Glutamatergic neuron (in vitro differentiated cells): ENCODE measurements around the gene ALX4. TPM values are rescaled to one million over a fixed set of nuclear protein-coding genes. Genes with fewer than 3 reads are reported as not detected.

Source experiments
- DNase-seq: peaks from one replicate; pipeline ENCODE4 v3.0.0; 2022
- H3K27ac Mint-ChIP-seq: one replicate; pipeline ENCODE4 v1.8.0; 2020; ENCODE audit warnings: mild to moderate bottlenecking, mixed read lengths, inconsistent platforms; ENCODE audit not compliant: unreplicated experiment
- H3K27me3 Mint-ChIP-seq: one replicate; pipeline ENCODE4 v1.8.0; 2020; ENCODE audit warnings: mild to moderate bottlenecking, moderate library complexity, mixed read lengths, inconsistent platforms; ENCODE audit not compliant: unreplicated experiment
- H3K36me3 Mint-ChIP-seq: one replicate; pipeline ENCODE4 v1.8.0; 2020; ENCODE audit warnings: mild to moderate bottlenecking, mixed read lengths, inconsistent platforms; ENCODE audit not compliant: unreplicated experiment
- H3K4me1 Mint-ChIP-seq: one replicate; pipeline ENCODE4 v1.8.0; 2020; ENCODE audit warnings: mild to moderate bottlenecking, low read depth, mixed read lengths, inconsistent platforms; ENCODE audit not compliant: unreplicated experiment
- H3K4me3 Mint-ChIP-seq: one replicate; pipeline ENCODE4 v1.8.0; 2020; ENCODE audit warnings: mild to moderate bottlenecking, mixed read lengths, inconsistent platforms; ENCODE audit not compliant: unreplicated experiment
- H3K9me3 Mint-ChIP-seq: one replicate; pipeline ENCODE4 v1.8.0; 2020; ENCODE audit warnings: mild to moderate bottlenecking, moderate library complexity, mixed read lengths, inconsistent platforms; ENCODE audit not compliant: unreplicated experiment
- total RNA-seq: library from RNA; stranded (reverse); fragmentation: NEBNext Ultra II Directional; extraction: Animal tissue kit (Norgen Biotek cat#: 25700); gene quantifications from one replicate; pipeline ENCODE4 v1.2.1, GENCODE V29; 2021; ENCODE audit not compliant: unreplicated experiment
- TF ChIP-seq, protein P1 (sequence below): fragments of 200-600 bp; sonication (generic); IDR thresholded peaks from one replicate; pipeline ENCODE4 v1.5.0; 2021; ENCODE audit not compliant: partially characterized antibody, unreplicated experiment

ALX4 gene
- total RNA-seq, 1 donor from 2014 or later, result not detected

DNA sequence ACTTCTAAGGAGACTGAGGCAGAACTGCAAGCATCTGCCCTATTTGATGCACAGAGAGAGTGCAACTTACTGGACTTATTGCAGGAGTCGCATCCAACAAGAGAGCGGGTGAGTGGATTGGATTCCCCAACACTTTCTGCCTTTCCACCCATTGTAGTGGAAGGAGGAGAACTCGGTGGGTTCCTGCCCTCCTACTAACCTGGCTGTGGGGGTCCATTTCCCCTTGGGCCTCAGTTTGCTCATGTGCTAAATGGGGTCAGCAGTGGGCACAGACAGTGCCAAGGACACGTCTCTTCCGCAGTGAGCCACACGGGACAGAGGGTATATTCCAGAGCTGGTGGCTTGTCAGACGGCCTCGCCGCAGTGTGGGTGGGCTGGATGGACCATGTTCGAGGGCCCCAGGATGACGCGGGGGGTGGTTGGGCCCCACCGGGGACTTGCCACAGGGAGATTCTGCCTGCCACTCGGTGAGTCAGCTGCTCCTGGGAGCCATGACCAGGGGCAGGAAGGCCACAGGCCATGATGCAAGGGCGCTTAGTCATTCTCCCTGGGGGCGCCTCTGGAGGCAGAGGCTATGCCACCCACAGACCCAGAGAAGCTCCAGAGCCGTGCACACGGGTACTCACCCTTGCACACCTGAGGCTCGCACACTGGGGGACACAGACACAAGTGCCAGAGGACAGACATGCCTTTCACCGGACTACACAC, 8.2 kb downstream of the ALX4 start:
- Mint-ChIP-seq H3K27me3 (peaks cover 24% of the 10 kb centered on the region), H3K4me3 (no peak overlapping the region), H3K27ac (no peak overlapping the region), H3K4me1 (peaks cover 6% of the 10 kb centered on the region), H3K9me3 (no peaks in the 10 kb centered on the region), H3K36me3 (no peaks in the 10 kb centered on the region)
- no peak for DNase-seq
- TF ChIP-seq, protein P1, sequence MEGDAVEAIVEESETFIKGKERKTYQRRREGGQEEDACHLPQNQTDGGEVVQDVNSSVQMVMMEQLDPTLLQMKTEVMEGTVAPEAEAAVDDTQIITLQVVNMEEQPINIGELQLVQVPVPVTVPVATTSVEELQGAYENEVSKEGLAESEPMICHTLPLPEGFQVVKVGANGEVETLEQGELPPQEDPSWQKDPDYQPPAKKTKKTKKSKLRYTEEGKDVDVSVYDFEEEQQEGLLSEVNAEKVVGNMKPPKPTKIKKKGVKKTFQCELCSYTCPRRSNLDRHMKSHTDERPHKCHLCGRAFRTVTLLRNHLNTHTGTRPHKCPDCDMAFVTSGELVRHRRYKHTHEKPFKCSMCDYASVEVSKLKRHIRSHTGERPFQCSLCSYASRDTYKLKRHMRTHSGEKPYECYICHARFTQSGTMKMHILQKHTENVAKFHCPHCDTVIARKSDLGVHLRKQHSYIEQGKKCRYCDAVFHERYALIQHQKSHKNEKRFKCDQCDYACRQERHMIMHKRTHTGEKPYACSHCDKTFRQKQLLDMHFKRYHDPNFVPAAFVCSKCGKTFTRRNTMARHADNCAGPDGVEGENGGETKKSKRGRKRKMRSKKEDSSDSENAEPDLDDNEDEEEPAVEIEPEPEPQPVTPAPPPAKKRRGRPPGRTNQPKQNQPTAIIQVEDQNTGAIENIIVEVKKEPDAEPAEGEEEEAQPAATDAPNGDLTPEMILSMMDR, result no peak

GRCh38 chr11:44300844-44301563, 8.9 kb downstream of the ALX4 start:
- Mint-ChIP-seq H3K27ac (no peak overlapping the region), H3K4me1 (peaks cover 4% of the 10 kb centered on the region), H3K27me3 (peaks cover 22% of the 10 kb centered on the region), H3K9me3 (no peaks in the 10 kb centered on the region), H3K36me3 (no peaks in the 10 kb centered on the region), H3K4me3 (no peak overlapping the region)
- no peak for DNase-seq
- TF ChIP-seq, protein P1, result no peak

DNA sequence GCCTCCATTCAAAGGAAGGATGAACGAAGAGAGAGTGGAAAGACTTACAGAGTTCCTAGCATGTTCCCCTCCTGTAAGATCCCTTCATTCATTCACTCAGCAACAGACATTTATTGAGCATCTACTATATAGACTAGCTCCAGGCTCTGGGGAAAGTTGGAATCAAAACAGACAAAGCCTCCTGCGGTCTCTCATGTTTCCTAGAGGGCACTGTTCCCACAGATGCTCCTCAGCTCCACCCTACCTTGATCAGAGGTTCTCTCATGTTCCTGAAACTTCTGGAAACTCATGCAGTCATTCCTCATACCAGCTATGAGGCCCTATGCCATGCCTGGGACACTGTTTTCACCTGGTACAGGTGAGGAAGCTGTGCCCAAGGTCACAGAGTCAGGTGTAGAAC, 11.1 kb downstream of the ALX4 start:
- TF ChIP-seq, protein P1, result no peak
- no peak for DNase-seq
- Mint-ChIP-seq H3K9me3 (no peaks in the 10 kb centered on the region), H3K27ac (no peak overlapping the region), H3K27me3 (peaks cover 18% of the 10 kb centered on the region), H3K4me1 (no peaks in the 10 kb centered on the region), H3K4me3 (no peak overlapping the region), H3K36me3 (no peaks in the 10 kb centered on the region)

DNA sequence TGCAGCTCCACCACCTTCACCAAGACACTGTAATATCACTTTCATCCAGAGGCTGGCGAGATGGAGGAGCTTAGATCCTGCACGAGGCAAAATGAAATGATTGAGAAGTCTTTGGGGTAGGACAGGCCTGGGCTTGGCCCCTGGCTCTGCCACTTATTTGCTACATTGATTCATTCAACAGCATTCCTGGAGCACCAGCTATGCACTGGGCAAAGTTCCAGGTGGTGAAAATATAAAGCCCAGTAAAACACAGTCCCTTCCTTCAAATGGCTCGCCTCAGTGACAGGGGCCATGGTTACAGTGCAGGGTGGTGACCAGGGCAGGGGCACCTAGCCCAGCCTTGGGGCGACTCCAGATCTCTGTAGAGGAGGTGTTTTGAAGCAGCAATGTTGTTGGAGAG, 19.7 kb downstream of the ALX4 start:
- Mint-ChIP-seq H3K4me1 (no peaks in the 10 kb centered on the region), H3K27me3 (peaks cover 3% of the 10 kb centered on the region), H3K4me3 (no peak overlapping the region), H3K27ac (no peak overlapping the region), H3K9me3 (no peaks in the 10 kb centered on the region), H3K36me3 (no peaks in the 10 kb centered on the region)
- TF ChIP-seq, protein P1, result no peak
- DNase-seq, result no peak

GRCh38 chr11:44288133-44288526, 21.8 kb downstream of the ALX4 start:
- no peaks in the 10 kb centered on the region for H3K4me1 Mint-ChIP-seq
- TF ChIP-seq, protein P1, result no peak
- H3K27me3 Mint-ChIP-seq, result peaks cover 5% of the 10 kb centered on the region
- no peak for DNase-seq
- H3K36me3 Mint-ChIP-seq, result no peaks in the 10 kb centered on the region
- no peak overlapping the region for H3K27ac Mint-ChIP-seq
- H3K4me3 Mint-ChIP-seq, result no peak overlapping the region
- H3K9me3 Mint-ChIP-seq, result no peaks in the 10 kb centered on the region
